GM19455 (cell line): ENCODE measurements around the gene SYNDIG1L.
"Not testable (repeated sequence)": the region's sequence is repeated elsewhere in the genome, so short reads cannot be mapped to it uniquely, and the experiment has no call there.

Experiments used
- ATAC-seq: cut with Tn5 transposase; IDR thresholded peaks from one replicate; pipeline ENCODE4 v1.9.1; 2021; ENCODE audit not compliant: unreplicated experiment

Gene SYNDIG1L

DNA sequence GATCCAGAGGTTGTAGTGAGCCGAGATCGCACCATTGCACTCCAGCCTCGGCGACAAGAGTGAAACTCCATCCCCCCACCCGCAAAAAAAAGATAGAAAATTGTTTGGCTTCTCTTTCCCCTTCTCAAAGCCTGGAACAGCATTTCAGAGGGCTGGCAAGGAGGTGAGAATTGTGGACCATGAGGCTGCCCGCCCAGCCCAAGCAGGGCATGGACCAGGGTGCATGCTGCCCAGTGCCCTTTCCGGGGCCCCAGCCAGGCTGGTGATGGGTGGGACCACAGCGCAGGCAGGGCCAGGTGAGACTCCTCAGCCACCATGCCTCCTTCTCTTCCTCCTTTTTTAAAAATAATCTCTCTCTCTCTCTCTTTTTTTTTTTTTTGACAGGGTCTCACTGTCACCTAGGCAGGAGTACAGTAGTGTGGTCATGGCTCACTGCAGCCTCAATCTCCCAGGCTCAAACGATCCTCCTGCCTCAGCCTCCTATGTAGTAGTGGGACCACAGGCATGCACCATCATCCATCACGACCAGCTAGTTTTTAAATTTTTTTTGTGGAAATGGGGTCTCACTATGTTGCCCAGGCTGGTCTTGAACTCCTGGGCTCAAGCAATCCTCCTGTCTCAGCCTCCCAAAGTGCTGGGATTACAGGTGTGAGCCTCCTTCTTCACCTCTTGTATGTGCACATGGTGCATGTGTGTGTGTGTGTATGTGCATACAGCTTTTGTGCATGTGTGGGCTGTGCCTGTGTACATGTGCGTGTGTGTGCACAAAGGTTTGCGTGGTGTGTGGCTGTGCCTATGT is 22.2 kb downstream of the SYNDIG1L start:
- ATAC-seq = no peak

DNA sequence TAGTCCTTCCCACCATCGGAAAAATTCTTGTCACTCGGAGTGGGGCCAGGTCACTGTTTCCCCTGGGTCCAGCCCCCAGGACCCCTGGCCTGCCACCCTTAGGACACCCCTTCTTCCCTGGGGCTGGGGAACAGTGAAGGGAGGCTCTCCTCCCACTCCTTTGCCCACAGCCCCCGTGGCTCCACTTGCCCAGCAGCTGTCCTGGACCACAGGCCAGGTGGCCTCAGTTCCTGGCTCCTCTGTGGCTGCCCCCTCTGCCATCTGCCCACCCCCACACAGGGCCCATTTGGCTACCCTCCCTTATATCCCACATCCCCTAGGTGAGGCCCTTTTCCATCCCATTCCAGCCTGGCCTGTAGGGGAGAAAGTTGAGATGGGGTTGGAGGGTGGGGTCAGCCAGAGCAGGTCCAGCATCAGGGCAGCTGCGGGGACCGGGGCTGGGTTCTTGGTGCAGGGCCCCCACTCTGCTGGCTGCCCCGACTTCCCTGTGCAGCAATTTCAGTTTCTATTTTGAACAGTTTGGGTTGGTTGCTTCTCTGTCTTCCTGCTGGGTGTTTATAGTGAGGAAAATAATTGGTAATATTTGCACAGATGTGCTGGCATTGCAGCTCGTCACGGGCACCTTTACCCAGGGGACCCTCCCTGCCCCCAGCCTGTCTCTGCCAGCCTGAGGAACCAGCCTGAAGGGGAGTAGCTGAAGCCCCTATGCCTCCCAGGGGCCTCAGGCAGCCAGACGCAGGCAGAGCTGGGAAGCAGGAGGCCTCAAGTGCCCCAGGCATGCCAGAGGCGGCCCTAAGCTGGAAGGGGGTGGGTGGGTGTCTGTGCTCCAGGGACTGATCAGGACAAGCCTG is 23.4 kb downstream of the SYNDIG1L start:
- no peak for ATAC-seq

DNA sequence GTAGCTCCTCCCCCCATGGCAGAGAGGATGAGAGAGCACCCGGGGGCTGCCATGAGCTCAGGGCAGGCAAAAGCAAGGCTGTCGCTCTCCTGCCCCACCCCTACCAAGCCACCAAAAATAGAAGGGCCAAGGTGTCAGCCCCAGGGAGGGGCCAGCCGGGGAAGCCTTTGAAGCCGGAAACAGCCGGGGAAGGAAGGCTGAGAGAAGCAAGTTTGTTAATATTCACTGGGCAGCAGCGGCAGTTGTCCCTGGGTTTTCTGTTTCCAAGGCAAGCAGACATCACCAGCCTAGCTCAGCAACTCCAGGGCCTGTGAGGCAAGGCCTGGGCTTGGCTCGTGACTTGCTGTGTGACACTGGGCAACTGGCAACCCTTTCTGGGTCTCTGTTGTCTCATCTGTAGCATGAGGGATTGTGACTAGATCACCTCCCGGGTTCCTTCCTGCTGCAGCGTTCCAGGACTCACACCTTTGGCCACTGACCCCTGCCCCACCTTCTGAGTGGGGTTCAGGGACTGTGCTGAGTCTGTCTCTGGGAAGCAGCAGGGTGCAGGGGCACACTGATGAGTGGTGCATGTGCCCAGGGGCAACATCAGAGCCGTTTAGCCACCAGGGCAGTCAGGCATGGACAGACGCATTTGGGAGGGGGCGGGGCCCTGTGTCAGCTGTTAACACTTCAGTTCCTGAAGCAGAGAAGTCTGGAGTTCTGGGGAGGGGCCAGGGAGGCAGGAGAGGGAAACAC is 24.3 kb downstream of the SYNDIG1L start:
- peak; percentile 80 for ATAC-seq

DNA sequence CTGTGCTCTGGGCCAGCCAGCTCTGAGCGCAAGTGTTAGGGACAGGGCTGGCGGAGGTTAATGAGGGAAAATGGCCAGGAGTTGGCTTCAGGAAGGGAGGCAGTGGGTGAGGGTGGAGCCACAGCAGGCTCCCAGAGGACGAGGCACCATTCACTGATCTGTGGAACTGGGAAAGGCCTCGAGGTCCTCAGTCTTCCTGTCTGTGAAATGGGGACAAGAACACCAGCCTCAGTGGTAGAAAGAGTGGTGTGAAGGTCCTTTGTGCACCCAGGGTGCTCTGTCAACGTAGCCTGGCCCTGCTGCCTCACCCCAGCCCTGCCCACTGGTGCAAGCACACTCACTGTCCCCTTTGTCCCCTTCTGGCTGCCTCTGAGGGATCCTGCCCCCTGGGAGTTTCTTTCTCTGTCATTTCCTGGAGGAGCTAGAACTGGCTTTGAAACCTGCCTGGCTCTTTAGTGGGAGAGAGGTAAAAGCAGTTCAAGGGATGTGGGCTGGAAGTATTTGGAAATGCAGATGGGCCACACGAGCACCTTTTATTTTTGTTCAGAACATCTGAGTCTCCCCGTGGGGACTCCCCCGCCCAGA is 25.0 kb downstream of the SYNDIG1L start:
- no peak for ATAC-seq

DNA sequence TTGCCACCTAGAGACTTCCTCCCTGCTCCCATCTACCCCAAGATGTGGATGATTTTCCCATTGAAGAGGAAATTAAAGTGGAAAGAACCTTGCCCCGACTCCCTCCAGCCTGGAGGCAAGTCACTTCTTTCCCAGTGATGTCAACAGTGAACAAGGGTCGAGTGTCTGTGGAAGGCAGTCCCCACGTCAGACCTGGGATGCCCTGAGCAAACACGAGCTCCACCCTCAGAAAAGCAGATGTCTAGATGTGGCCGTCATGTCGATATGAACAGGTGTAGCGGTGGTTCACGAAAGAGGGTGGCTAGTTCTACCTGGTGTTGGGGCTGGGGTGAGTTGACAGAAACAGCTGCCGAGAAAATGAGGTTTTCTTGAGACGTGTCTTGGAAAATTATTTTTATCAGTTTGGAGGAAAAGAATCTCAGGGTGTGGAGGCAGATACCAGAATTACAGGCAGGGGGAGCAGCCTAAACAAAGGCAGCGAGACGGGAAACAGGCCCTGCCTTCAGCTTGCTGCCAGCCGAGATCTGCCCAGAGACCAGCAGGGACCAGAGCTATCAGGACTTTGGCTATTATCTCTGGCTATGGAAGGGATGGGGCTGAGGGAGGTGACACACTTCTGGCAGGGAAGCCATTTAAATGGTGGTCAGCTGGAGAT is 25.9 kb downstream of the SYNDIG1L start:
- ATAC-seq = no peak

DNA sequence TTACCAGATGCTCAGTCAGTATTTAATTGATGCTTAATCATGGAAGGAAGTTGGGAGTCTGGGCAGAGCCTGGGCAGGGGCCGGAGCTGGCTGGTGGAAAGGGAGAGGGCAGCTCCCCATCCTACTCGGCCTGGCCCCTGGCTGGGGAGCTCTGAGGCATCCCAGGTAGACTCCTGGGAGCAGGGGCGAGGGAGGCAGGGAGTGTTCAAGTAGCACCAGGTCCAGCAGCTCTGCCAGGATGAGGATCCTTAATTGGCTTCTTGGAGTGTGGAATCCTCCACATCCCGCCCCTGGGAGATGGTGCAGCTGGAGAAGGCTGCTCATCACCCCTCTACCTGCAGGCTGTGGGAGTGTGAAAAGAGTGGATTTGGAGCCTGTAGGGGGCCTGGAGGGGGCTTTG is 30.9 kb downstream of the SYNDIG1L start:
- ATAC-seq = no peak

DNA sequence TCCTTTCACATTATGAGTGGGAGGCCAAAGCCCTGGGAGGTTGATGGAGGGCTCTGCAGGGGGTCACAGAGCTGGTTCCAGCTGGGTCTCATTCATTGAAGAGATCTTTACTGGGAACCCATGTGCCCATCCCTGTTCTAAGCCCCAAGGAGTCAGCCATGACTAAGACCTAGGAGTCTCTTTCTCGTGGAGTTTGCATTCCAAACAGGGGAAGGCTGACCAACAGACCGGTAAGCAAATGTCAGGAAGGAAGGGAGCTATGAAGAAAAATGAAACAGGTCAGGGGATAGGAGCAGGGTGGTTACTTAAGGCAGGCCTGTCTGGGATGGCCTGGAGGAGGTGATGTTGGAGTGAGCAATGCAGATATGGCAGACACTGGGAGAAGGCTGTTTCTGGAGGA is 31.5 kb downstream of the SYNDIG1L start:
- no peak for ATAC-seq

DNA sequence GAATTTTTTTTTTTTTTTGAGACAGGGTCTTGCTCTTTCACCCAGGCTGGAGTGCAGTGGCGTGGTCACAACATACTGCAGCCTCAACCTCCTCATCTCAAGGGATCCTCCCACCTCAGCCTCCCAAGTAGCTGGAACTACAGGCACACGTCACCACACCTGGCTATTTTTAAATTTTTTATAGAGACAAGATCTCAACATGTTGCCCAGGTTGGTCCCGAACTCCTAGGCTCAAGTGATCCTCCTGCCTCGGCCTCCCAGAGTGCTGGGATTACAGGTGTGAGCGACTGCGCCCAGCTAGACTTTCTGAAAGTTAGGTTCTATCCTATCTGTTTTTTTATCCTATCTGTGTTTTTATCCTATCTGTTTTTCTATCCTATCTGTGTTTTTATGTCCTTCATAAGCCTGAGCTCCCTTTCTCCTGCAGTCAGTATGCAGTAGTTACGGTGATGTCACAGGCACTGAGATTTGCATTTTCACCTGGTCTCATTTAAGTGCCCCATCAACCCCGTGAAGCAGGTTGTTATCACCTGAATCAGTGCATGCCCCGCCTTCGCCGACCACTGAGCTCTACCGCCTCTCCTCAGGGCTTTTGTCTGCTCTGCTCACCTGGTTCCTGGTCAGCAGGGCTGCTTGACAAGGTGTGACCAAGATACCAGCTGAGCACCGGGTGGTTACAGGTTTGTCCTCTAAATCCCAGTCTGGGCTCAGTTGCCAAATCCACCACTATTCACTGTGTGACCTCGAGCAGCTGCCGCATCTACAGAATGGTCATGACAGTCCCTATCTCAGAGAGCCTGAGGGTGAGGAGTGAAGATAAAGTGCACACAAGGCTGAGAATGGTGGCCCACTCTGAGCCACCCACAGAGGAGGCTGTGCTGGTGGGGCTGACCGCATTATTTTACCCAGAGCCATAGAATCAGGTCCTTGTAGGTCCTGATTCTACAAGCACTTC is 33.1 kb downstream of the SYNDIG1L start:
- ATAC-seq = no peak

DNA sequence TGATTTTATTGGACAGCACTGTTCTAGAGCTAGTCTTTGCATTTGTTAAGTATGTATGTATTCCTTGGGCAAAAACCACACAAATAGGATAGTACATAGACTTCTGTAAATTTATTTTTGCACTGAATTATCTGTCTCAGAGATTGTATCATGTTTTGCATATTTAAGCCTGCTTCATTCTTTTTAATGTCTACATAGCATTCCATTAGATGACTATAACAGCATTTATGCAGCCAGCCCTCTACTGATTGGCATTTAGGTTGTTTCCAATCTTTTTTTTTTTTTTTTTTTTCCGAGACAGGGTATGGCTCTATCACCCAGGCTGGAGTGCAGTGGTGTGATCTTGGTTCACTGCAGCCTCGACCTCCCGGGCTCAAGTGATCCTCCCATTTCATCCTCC is 34.5 kb downstream of the SYNDIG1L start:
- no peak for ATAC-seq

DNA sequence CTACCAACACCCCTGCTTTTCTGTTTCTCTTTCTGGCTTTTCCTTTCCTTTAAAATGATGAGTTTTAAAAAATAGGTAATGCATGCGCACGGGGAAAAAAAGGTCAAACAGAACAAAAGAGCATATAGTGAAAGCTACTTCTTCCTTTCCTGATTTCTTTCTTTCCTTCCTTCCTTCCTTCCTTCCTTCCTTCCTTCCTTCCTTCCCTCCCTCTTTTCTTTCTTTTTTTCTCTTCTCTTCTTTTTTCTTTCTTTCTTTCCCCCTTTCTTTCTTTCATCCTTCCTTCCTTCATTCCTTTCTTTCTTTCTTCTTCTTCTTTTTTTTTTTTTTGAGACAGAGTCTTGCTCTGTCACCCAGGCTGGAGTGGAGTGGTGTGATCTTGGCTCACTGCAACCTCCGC is 35.5 kb downstream of the SYNDIG1L start:
- not testable (repeated sequence) for ATAC-seq

DNA sequence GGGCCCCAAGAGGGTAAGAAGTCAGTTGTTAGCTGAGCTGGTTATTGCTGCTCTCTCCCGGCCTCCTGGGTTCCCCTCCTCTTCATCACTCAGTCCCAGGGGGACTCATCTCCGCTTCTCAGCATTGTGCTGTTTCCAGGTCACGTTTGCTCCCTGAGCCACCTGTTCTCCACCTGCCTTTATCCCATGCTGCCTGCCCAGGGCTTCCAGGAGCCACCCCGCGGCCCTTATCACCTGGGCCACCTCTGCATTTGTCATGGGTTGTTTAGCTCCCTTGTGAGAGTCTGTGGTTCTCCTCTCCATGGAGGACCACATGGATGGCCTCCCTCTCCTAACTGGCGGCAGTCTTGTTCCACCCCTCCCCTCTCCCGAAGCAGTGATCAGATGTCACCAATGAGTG is 36.0 kb downstream of the SYNDIG1L start:
- ATAC-seq = no peak

DNA sequence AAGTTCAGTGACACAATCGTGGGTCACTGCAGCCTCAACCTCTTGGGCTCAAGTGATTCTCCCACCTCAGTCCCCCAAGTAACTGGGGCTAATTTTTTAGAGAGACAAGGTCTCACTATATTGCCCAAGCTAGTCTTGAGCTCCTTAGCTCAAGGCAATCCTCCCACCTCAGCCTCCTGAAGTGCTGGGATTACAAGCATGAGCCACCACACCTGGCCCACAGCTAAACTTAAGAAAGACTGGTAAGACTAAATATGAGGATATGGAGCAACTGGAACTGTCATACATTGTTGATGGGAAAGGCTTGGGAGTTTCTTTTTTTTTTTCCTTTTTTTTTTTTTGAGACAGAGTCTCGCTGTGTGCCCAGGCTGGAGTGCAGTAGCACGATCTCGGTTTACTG is 43.8 kb downstream of the SYNDIG1L start:
- ATAC-seq = no peak

DNA sequence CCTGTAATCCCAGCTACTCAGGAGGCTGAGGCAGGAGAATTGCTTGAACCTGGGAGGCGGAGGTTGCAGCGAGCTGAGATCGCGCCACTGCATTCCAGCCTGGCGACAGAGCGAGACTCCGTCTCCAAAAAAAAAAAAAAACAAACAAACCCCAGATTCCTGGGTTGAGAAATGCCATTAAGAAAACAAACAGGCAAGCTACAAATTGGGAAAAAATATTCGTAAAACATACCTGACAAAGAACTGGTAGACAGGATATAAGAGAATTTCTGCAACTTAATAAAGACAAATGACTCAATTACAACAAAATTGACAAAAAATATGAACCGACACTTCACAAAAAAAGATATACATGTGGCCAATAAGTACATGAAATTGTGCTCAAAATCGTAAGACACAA is 44.4 kb downstream of the SYNDIG1L start:
- not testable (repeated sequence) for ATAC-seq

DNA sequence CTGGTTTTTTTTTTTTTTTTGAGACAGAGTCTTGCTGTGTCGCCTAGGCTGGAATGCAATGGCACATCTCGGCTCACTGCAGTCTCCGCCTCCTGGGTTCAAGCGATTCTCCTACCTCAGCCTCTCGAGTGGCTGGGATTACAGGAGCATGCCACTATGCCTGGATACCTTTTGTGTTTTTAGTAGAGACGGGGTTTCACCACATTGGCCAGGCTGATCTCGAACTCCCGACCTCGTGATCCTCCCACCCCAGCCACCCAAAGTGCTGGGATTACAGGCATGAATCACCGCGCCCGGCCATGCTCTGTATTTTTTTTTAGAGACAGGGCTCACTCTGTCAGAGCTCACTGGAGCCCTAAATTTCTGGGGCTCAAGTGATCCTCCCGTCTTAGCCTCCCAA is 45.2 kb downstream of the SYNDIG1L start:
- ATAC-seq = no peak

DNA sequence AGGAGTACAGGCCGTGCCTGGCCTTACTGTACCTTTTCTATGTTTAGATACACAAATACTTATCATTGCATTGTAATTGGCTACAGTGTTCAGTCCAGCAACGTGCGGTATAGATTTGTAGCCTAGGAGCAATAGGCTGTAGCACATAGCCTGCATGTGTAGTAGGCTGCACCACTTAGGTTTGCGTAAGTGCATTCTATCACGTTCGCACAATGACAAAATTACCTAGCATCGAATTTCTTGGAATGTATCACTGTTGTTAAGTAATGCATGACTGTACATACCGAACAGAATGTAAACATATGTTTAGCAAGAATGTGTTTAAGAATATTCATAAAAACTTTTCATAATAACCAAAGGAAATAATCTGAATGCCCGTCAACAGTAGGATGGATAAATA is 45.8 kb downstream of the SYNDIG1L start:
- no peak for ATAC-seq

DNA sequence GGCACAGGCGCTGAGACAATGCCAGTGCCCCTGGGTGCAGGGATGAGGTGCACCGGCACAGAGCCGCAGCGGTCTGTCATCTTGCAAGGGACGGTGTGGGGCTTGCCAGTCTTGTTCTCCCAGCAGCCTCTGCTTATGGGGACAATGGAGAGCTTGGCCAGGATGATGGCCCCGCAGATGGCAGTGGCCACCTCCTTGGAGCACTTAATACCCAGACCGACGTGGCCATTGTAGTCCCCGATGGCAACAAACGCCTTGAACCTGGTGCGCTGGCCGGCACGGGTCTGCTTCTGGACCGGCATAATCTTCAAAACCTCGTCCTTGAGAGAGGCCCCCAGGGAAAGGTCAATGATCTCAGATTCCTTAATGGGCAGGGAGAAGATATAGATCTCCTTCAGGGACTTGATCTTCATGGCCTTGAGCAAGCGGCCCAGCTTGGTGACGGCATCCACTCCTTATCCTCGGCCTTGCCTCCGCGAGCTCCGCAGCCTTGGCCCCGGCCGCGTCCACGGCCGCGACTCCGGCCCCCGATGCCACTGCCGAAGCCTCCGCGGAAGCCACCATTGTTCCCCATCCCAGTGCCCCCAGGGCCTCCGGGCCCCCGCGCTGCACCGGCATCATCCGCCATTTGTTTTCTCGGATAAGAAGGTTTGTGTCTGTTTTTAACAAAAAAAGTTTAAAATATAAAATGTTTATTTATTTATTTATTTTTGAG is 47.9 kb downstream of the SYNDIG1L start:
- ATAC-seq = no peak

DNA sequence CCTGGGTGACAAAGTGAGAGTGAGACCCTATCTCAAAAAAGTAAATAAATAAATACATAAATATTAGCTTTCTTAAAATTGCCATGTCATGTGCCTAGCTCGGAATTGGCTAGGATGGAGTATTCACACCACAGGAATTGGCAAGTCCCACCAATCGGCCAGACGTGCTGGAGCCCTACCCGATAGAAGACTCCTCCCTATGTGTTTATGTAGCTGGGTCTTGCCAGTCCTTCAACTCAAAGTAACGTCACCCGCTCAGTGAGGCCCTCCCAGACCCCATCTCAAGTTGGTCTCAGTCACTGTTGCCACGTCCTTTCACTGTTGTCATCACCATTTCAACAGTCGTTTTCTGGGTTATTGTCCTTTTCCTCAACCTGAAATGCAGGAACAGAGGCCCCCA is 57.6 kb downstream of the SYNDIG1L start:
- ATAC-seq = no peak

DNA sequence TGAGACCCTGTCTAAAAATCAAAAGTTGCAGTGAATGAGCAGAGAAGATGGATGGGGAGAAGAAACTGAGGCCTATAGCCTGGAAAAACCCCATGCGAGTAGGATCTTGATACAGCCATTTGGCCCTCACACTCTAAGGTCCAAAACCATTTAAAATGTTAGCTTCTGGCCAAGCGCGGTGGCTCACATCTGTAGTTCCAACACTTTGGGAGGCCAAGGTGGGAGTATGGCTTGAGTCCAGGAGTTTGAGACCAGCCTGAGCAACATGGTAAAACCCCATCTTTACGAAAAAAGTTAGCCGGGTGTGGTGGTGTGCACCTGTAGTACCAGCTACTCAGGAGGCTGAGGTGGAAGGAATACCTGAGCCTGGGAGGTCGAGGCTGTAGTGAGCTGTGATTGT is 58.0 kb downstream of the SYNDIG1L start:
- ATAC-seq = no peak

DNA sequence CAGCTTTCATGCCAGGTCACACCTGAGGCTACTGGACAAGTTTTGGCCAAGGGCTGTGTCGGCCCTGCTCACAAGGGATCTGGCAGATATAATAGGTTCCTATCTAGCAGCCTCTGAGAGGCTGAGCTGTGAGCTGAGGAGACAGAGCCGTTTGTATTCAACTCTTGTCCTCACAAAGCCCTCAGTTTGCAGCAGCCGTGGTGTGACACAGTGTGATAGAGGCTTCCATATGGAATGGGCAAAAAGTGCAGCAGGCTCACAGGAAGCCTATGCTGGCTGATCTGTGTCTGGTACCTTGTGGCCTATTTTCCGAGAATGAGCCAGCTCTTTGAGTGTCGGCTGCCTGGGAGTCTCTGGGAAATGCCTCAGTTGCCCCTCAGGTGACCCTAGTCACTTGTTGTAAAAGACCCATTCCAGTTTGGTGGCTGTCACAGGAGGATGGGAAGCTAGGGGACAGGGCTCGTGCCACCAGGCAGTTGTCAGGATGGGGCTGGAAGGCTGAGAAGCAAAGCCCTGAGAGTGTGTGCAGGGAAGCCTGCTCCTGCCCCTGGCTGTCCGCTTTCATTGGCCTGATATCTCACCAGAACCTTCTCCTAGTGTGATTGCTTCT is 61.6 kb downstream of the SYNDIG1L start:
- no peak for ATAC-seq
